ENCODE results near the gene SLC6A18.
A peak's percentile ranks its signal among the peaks of the same experiment; 100 is the strongest.

SLC6A18 gene

GRCh38 chr5:1204693-1205242, 20.4 kb upstream of the SLC6A18 start:
- peak; percentile 66 for DNase-seq

- no peak for DNase-seq
These were observed 19.7 kb upstream of the SLC6A18 start for GRCh38 chr5:1205255-1206180.

GRCh38 chr5:1206521-1207412, 18.4 kb upstream of the SLC6A18 start:
- DNase-seq, result no peak

- no peak for DNase-seq
These were observed 17.6 kb upstream of the SLC6A18 start for GRCh38 chr5:1207555-1207954.

- DNase-seq, result no peak
These were observed 16.9 kb upstream of the SLC6A18 start for GRCh38 chr5:1208221-1208742.

- DNase-seq, result no peak
These were observed 16.3 kb upstream of the SLC6A18 start for GRCh38 chr5:1208743-1209488.

- DNase-seq, result no peak
These were observed 15.7 kb upstream of the SLC6A18 start for GRCh38 chr5:1209489-1209852.

- no peak for DNase-seq
These were observed 15.0 kb upstream of the SLC6A18 start for GRCh38 chr5:1209896-1210776.

GRCh38 chr5:1210832-1211251, 14.3 kb upstream of the SLC6A18 start:
- no peak for DNase-seq

GRCh38 chr5:1211701-1212100, 13.5 kb upstream of the SLC6A18 start:
- no peak for DNase-seq

- DNase-seq, result no peak
These were observed 12.9 kb upstream of the SLC6A18 start for GRCh38 chr5:1212271-1212670.

GRCh38 chr5:1212881-1213280, 12.3 kb upstream of the SLC6A18 start:
- DNase-seq, result no peak

GRCh38 chr5:1213508-1214162, 11.5 kb upstream of the SLC6A18 start:
- no peak for DNase-seq

- no peak for DNase-seq
These were observed 10.8 kb upstream of the SLC6A18 start for GRCh38 chr5:1214163-1214935.

GRCh38 chr5:1214936-1215220, 10.3 kb upstream of the SLC6A18 start:
- peak; percentile 49 for DNase-seq

- DNase-seq, result no peak
These were observed 9.7 kb upstream of the SLC6A18 start for GRCh38 chr5:1215320-1216096.

GRCh38 chr5:1216211-1216917, 8.8 kb upstream of the SLC6A18 start:
- no peak for DNase-seq

- no peak for DNase-seq
These were observed 8.3 kb upstream of the SLC6A18 start for GRCh38 chr5:1216918-1217295.
